GM19023 (cell line): ENCODE results near the gene CFB.
"Not testable (repeated sequence)": the region's sequence is repeated elsewhere in the genome, so short reads cannot be mapped to it uniquely, and the experiment has no call there.

Experiments
- ATAC-seq: cut with Tn5 transposase; IDR thresholded peaks from one replicate; pipeline ENCODE4 v1.9.1; 2021; ENCODE audit warnings: mild to moderate bottlenecking, moderate library complexity; ENCODE audit not compliant: unreplicated experiment

CFB gene

DNA sequence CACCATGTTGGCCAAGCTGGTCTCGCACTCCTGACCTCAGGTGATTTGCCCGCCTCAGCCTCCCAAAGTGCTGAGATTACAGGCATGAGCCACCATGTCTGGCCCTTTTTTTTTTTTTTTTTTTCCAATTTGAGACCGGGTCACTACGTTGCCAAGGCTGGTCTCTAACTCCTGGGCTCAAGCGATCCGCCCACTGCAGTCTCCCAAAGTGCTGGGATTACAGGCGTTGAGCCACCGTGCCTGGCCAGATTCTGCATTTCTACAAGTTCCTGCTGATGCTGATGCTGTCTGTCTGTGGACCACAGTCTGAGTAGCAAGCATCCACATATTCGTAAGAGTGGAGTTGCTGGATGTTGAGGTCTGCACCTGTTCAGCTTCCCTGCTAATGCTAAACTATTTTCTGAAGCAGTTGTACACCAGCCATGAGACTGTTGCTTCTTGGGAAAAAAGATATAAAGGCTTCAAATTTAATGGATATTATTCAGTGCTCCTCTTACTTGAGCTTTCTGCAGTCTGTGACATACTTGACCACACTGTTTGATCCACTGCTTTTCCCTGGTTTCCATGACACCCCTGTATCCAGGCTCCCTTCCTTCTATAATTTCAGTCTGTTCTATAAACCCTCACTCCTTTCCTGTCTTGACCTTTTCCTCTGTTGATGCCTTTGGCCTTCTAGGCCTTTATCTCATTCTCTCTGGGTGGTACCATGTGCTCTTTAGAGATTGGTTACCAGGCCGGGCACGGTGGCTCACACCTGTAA lies 33.9 kb upstream of the CFB start:
- ATAC-seq: no peak

DNA sequence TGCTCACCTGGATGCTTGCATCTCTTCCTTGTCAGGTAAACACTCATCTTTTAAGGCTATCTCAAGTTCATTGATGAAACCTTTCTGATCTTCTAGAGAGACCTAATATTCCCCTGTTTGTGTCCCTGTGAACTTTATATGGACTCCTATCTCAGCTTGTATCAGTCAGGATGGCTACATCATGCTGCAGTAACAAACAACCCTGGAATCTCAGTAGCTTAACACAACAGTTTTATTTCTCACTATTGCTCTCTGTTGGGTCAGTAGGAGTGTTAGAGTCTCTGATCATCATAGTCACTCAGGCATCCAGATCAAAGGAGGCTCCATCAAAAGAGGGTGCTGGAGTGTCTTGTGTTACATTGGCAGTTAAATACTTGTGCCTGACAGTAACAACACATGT lies 30.5 kb upstream of the CFB start:
- no peak for ATAC-seq

- ATAC-seq: no peak
Observed at GRCh38 chr6:31915756-31916155, 30.1 kb upstream of the CFB start.

GRCh38 chr6:31918069-31918720 lies 27.7 kb upstream of the CFB start:
- ATAC-seq: no peak

- no peak for ATAC-seq
Observed at GRCh38 chr6:31919624-31920303, 26.1 kb upstream of the CFB start.

GRCh38 chr6:31920811-31921210 lies 25.1 kb upstream of the CFB start:
- no peak for ATAC-seq

DNA sequence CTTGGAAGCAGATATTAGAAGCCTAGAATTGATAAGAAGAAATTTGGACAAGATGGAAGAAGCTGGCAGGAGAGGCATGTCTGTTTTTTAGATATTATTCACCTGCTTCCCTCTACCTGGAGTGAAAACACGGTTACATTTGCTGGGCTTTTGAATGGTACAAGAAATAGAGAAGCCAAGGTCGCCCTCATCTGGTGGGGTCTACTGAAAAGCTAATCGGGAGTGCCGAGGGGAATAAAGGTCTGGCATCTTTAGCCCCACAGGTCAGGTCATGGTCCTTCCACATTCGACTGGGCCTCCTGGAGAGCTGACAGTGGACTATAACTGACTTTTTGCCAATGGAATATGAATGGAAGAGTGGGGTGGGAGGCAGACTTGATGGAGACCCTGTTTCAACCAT lies 23.0 kb upstream of the CFB start:
- no peak for ATAC-seq

- ATAC-seq: no peak
Observed at GRCh38 chr6:31927242-31927862, 18.5 kb upstream of the CFB start, which contains the start of gene C2. Gene C2 (plus strand): TSS chr6:31927717. CDS start chr6:31927753, 36 bp downstream.

DNA sequence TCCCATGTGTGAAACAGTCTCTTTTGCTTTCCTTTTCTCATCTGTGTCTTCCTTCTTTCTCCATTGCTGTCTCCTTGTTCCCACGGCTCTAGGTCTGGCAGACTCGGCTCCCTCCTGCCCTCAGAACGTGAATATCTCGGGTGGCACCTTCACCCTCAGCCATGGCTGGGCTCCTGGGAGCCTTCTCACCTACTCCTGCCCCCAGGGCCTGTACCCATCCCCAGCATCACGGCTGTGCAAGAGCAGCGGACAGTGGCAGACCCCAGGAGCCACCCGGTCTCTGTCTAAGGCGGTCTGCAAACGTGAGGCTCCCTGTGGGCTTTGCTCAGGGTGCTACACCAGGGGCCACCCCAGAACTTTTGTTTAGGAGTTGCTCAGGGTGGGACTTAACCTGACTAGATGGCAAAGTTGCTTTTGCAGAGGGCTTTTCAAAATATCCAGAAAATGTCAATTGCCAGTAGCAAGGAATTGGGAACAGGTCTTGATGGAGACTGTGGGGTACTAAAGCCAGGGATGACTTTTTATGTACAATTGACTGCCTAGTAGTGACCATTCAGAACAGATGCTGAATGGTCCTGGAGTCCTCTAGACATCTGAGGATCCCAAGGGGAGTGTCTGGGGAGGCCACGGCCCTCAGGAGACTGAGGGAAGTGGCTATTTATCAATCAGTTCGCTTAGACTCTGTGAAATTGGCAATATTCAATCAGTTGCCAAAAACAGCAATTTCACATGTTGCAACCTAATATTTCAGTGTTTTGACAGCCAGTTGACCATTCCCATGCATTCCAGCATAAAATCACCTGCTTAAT lies 17.8 kb upstream of the CFB start:
- no peak for ATAC-seq

DNA sequence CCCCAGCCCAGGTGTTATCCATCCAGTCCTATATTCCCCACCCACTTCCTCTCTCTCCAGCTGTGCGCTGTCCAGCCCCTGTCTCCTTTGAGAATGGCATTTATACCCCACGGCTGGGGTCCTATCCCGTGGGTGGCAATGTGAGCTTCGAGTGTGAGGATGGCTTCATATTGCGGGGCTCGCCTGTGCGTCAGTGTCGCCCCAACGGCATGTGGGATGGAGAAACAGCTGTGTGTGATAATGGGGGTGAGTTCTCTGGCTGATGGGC lies 17.3 kb upstream of the CFB start:
- no peak for ATAC-seq

DNA sequence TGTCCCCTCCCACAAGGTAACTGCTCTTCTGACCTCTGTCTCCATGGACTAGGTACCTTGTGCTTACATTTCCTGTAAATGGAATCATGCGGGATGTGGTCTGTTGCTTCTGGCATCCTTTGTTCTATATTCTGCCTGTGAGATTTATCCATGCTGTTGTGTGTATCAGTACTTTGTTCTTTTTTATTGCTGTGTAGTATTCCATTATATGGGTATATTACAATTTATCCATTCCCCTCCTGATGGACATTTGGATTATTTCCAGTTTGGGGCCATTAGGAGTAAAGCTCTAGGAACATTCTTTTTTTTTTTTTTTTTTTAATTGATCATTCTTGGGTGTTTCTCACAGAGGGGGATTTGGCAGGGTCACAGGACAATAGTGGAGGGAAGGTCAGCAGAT lies 14.9 kb upstream of the CFB start:
- no peak for ATAC-seq

GRCh38 chr6:31932137-31932536 lies 13.8 kb upstream of the CFB start:
- not testable (repeated sequence) for ATAC-seq

DNA sequence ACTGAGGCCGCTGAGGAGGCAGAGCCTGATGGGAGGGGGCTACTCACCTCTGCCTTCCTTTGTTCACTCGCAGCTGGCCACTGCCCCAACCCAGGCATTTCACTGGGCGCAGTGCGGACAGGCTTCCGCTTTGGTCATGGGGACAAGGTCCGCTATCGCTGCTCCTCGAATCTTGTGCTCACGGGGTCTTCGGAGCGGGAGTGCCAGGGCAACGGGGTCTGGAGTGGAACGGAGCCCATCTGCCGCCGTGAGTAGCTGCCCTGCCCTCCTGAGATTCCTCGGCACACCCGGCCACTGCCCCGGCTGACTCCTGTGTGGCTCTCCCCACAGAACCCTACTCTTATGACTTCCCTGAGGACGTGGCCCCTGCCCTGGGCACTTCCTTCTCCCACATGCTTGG lies 12.4 kb upstream of the CFB start:
- no peak for ATAC-seq

DNA sequence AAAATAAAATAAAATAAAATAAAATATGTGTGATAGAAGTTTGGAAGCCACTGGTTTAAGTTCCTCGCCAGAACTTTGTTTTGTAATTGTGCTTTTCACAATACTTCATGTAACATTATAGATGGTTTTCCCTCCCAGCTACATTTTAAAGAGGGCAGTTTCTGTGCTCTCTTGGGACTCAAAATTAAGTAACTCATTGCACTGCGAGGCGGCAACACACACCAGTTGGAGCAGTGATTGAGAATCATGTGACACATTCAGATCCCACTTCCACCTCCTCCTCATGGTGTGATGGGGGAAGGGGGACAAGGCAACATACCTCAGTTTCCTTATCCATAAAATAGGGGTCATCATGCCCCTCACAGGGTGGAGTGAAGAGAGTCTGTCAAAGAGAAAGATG lies 10.9 kb upstream of the CFB start:
- ATAC-seq: no peak

DNA sequence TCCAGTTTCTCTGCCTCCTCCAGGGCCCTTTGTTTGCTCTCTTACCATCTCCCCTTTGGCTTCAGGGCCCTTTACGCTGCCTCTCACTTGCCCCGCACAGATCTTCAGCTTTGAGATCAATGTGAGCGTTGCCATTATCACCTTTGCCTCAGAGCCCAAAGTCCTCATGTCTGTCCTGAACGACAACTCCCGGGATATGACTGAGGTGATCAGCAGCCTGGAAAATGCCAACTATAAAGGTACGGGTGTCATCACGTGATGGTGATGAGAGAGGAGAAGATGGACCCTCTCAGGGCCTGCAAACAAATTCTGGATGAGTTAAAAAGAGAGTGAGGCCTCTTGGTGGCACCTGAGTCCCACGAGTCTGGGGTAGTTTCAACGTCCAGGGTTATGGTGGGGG lies 10.1 kb upstream of the CFB start:
- no peak for ATAC-seq

DNA sequence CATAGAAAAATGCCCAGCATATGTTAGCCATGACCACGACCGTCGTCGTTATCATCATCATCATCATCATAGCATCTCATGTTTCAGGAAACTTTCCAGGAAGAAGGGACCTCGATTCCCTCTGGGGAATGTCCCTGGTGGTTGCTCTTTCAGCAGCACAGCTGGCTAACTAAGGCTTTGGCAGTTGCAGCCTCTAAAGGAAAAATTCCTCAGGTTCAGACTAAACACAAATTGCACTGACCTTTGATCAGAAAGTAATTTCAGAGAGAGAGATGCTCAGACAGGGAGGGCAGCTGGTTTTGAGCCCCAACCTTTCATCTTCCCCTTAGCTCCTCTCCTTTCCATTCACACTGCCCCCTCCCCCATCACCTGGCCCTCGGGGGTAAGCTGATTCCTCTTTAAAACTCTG lies 5.6 kb upstream of the CFB start:
- no peak for ATAC-seq

- no peak for ATAC-seq
Observed at GRCh38 chr6:31943742-31944141, 2.2 kb upstream of the CFB start.

- no peak for ATAC-seq
Observed at GRCh38 chr6:31945154-31945506, 765 bp upstream of the CFB start.

- ATAC-seq: no peak
Observed at GRCh38 chr6:31946370-31946885, 533 bp downstream of the CFB start.

- ATAC-seq: no peak
Observed at GRCh38 chr6:31947070-31947675, 1.3 kb downstream of the CFB start.

DNA sequence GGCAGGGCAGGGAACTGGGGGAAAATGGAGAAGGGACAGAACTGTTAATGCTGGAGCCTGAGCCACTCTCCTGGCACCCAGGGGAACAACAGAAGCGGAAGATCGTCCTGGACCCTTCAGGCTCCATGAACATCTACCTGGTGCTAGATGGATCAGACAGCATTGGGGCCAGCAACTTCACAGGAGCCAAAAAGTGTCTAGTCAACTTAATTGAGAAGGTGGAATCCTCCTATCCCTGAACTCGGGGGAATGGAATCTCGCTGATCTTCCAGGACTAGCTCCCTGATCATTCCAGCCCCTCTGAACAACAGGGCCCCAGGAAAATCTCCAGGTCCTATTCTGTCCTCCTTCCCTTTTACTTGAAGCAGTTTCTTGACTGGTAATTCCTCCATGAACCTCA lies 2.0 kb downstream of the CFB start:
- ATAC-seq: no peak
